ENCODE results near the gene UXT. TPM values are rescaled to one million over a fixed set of nuclear protein-coding genes. Genes with fewer than 3 reads are reported as not detected.
A peak's percentile ranks its signal among the peaks of the same experiment; 100 is the strongest.

The UXT gene
- total RNA-seq, 6 experiments from 2014 or later = 94.9 to 104 (median 101) TPM

- no peak for DNase-seq
- Mint-ChIP-seq H3K9me3 (no peaks in the 10 kb centered on the region), H3K4me1 (ENCODE audit: low read depth) (no peaks in the 10 kb centered on the region; the same call in 1 of the 2 replicates), H3K27ac (no peak overlapping the region), H3K4me3 (no peak overlapping the region), H3K27me3 (ENCODE audit: insufficient read depth) (peaks cover 12% of the 10 kb centered on the region), H3K36me3 (ENCODE audit: low read depth) (no peaks in the 10 kb centered on the region; the same call in 1 of the 2 replicates)
- no peak for TF ChIP-seq CTCF (IDR thresholded peaks at IDR 0.05)
These were observed 38.7 kb downstream of the UXT start for GRCh38 chrX:47620303-47620685.

GRCh38 chrX:47619486-47620302 is 39.3 kb downstream of the UXT start, which contains the start of gene SYN1:
Gene SYN1, minus strand, starts transcription at chrX:47619857. Its CDS starts 129 bp downstream, at chrX:47619728.
- no peak within 1 kb of the TSS for H3K4me3 Mint-ChIP-seq
- TF ChIP-seq CTCF (IDR thresholded peaks at IDR 0.05) = peak; percentile 11; the same call in 1 of the 2 replicates
- H3K36me3 Mint-ChIP-seq (ENCODE audit: low read depth) = no peaks in the 10 kb centered on the region
- H3K4me1 Mint-ChIP-seq (ENCODE audit: low read depth) = no peaks in the 10 kb centered on the region; the same call in 1 of the 2 replicates
- H3K9me3 Mint-ChIP-seq = no peaks in the 10 kb centered on the region
- H3K27ac Mint-ChIP-seq = no peak within 1 kb of the TSS
- DNase-seq = peak; percentile 47
- H3K27me3 Mint-ChIP-seq (ENCODE audit: insufficient read depth) = peaks cover 14% of the 10 kb centered on the region

GRCh38 chrX:47618923-47619485 is 40.0 kb downstream of the UXT start:
- H3K36me3 Mint-ChIP-seq (ENCODE audit: low read depth) = no peaks in the 10 kb centered on the region
- peaks cover 15% of the 10 kb centered on the region for H3K27me3 Mint-ChIP-seq (ENCODE audit: insufficient read depth)
- TF ChIP-seq CTCF (IDR thresholded peaks at IDR 0.05) = no peak
- DNase-seq = no peak
- H3K9me3 Mint-ChIP-seq = no peaks in the 10 kb centered on the region
- H3K4me1 Mint-ChIP-seq (ENCODE audit: low read depth) = no peaks in the 10 kb centered on the region; the same call in 1 of the 2 replicates
- H3K27ac Mint-ChIP-seq = no peak overlapping the region
- H3K4me3 Mint-ChIP-seq = no peak overlapping the region

GRCh38 chrX:47614618-47615017 is 44.4 kb downstream of the UXT start:
- Mint-ChIP-seq H3K27me3 (ENCODE audit: insufficient read depth) (peaks cover 17% of the 10 kb centered on the region), H3K4me3 (no peak overlapping the region), H3K9me3 (no peaks in the 10 kb centered on the region), H3K27ac (no peak overlapping the region), H3K4me1 (ENCODE audit: low read depth) (no peaks in the 10 kb centered on the region), H3K36me3 (ENCODE audit: low read depth) (no peaks in the 10 kb centered on the region)
- no peak for TF ChIP-seq CTCF (IDR thresholded peaks at IDR 0.05)
- no peak for DNase-seq

- H3K4me1 Mint-ChIP-seq (ENCODE audit: low read depth) = no peaks in the 10 kb centered on the region
- H3K27ac Mint-ChIP-seq = no peak overlapping the region
- no peak for DNase-seq
- H3K27me3 Mint-ChIP-seq (ENCODE audit: insufficient read depth) = peaks cover 13% of the 10 kb centered on the region
- H3K4me3 Mint-ChIP-seq = no peak overlapping the region
- no peak for TF ChIP-seq CTCF (IDR thresholded peaks at IDR 0.05)
- no peaks in the 10 kb centered on the region for H3K36me3 Mint-ChIP-seq (ENCODE audit: low read depth)
- no peaks in the 10 kb centered on the region for H3K9me3 Mint-ChIP-seq
These were observed 45.9 kb downstream of the UXT start for GRCh38 chrX:47613082-47613481.

Measured in HFFc6 (cell line).